Natural killer cell treated with Interleukin-12 subunit alpha and Interleukin-12 subunit beta and Interleukin-15 and Interleukin-18, amount 100 ng/mL, for 72 hours (primary cell): ENCODE measurements around the gene VPS8. TPM values are rescaled to one million over a fixed set of nuclear protein-coding genes. Genes with fewer than 3 reads are reported as not detected.

Experiments
- ATAC-seq, 2 donors: fragments of 150-1000 bp; cut with Tn5 transposase in 1 of 2; sonication (Bioruptor Pico), chemical (Tn5 transposase) in 1 of 2; 2 replicates each; pipeline ENCODE4 v1.10.0; 2021
- DNase-seq: peaks from one replicate; pipeline ENCODE4 v3.0.0; 2022; ENCODE audit warnings: low spot score
- H3K27ac Mint-ChIP-seq, 2 donors: 1 replicate in 1 of 2; 2 replicates in 1 of 2; pipeline ENCODE4 v1.8.0; 2022; ENCODE audit warnings: mixed read lengths in 2 of 2, mild to moderate bottlenecking in 1 of 2, moderate library complexity in 1 of 2
- H3K27me3 Mint-ChIP-seq, 2 donors: 1 replicate in 1 of 2; 2 replicates in 1 of 2; pipeline ENCODE4 v1.8.0; 2022; ENCODE audit warnings: mixed read lengths in 2 of 2
- H3K36me3 Mint-ChIP-seq: one replicate; pipeline ENCODE4 v1.8.0; 2022; ENCODE audit warnings: mixed read lengths
- H3K4me1 Mint-ChIP-seq, 2 donors: 1 replicate in 1 of 2; 2 replicates in 1 of 2; pipeline ENCODE4 v1.8.0; 2022; ENCODE audit warnings: low read depth in 2 of 2, mixed read lengths in 2 of 2, mild to moderate bottlenecking in 1 of 2
- H3K4me3 Mint-ChIP-seq: one replicate; pipeline ENCODE4 v1.8.0; 2022; ENCODE audit warnings: mixed read lengths
- H3K9me3 Mint-ChIP-seq: 2 replicates; pipeline ENCODE4 v1.8.0; 2022; ENCODE audit warnings: mixed read lengths
- total RNA-seq, 2 donors: library from RNA; stranded (reverse); gene quantifications; one replicate each; pipeline ENCODE4 v1.2.3, GENCODE V29; 2022

VPS8 gene
- total RNA-seq, 2 donors from 2014 or later, result 52.8 to 74.2 TPM

DNA sequence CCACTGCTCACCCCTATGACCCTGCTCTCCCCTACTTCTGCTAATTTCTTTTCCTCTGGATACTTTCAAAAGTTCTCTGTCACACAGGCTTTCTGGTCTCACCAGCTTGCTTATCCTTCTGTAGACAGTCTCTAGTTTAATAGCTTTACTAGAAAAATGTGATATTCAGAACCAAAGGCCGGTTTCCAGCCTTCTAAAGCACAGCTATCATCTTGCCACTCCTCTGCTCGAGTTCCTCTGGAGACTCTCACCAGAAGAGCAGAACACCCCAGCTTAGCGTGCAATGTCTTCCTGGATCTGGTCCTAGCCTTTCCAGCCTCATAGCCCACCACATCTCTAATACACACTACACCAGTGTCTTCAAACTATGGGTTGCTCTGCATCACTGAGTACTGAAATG lies 1.8 kb upstream of the VPS8 start:
- DNase-seq, result no peak

GRCh38 chr3:184811034-184811433 lies 932 bp upstream of the VPS8 start:
- no peaks in the 10 kb centered on the region for H3K9me3 Mint-ChIP-seq
- no peaks in the 10 kb centered on the region for H3K36me3 Mint-ChIP-seq
- H3K27ac Mint-ChIP-seq, result peak overlapping the region; percentile 71 to 74
- peaks cover 28 to 41% of the 10 kb centered on the region in 2 donors for H3K4me1 Mint-ChIP-seq
- peak in 1 of 2 donors; percentile 55 for ATAC-seq
- DNase-seq, result no peak
- peak overlapping the region; percentile 88 for H3K4me3 Mint-ChIP-seq
- peaks cover 3 to 7% of the 10 kb centered on the region in 2 donors for H3K27me3 Mint-ChIP-seq

More for the DNA sequence above, 1.8 kb upstream of the VPS8 start:
- H3K27me3 Mint-ChIP-seq, result peaks cover 7 to 8% of the 10 kb centered on the region in 2 donors
- no peak overlapping the region for H3K27ac Mint-ChIP-seq
- H3K9me3 Mint-ChIP-seq, result no peaks in the 10 kb centered on the region
- no peaks in the 10 kb centered on the region for H3K36me3 Mint-ChIP-seq
- no peak for ATAC-seq
- no peak overlapping the region for H3K4me3 Mint-ChIP-seq
- peaks cover 28 to 41% of the 10 kb centered on the region in 2 donors for H3K4me1 Mint-ChIP-seq

- H3K27ac Mint-ChIP-seq, result peak overlapping the region; percentile 71 to 74
Observed at GRCh38 chr3:184811663-184811998, 335 bp upstream of the VPS8 start.

DNA sequence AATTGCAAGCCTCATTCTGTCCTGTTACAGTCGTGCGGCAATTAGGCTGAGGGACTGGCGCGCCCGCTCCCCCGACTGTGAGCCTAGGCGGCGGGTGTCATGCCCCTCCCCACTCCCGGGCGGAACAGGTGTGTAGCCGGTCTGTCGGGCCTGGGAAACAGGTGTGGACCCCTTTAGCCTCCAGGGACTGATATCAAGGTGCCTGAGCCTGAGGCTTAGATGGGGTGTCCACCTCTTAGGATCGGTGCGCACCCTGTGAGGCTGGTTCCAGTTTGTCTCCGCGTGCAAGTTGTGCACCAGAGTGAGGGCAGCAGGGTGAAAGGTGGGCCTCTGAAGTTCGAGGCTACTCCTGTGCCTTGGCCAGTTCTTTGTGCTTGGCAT lies 686 bp downstream of the VPS8 start:
- Mint-ChIP-seq H3K27ac (peak overlapping the region; percentile 71 to 74), H3K9me3 (no peaks in the 10 kb centered on the region), H3K4me1 (peaks cover 29 to 43% of the 10 kb centered on the region in 2 donors), H3K27me3 (no peaks in the 10 kb centered on the region), H3K4me3 (peak overlapping the region; percentile 88), H3K36me3 (no peaks in the 10 kb centered on the region)
- DNase-seq (no peak), ATAC-seq (peak in 1 of 2 donors; percentile 7)

More at GRCh38 chr3:184811663-184811998, 335 bp upstream of the VPS8 start:
- Mint-ChIP-seq H3K4me3 (peak overlapping the region; percentile 88), H3K4me1 (peaks cover 28 to 41% of the 10 kb centered on the region in 2 donors), H3K36me3 (no peaks in the 10 kb centered on the region), H3K27me3 (peaks cover 0 to 2% of the 10 kb centered on the region in 2 donors), H3K9me3 (no peaks in the 10 kb centered on the region)
- ATAC-seq (no peak), DNase-seq (no peak)

DNA sequence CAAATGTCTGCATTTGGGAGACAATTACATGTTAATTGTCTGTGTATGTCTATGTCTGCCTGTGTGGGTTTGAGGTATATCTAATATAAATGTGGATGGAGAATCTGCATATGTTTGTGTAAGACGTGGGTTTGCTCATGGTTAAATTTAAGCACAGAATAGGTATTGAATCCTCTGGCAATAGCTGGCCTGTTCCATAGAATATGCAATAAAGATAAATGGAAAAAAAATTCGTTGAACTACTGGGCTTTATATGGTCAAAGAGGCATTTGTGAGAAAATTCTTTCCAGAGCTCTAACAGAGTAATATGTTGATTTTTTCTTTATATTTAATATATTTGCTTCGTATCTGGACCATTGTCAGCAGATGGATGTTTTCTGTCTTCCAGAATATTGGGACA lies 1.4 kb downstream of the VPS8 start:
- Mint-ChIP-seq H3K27me3 (no peaks in the 10 kb centered on the region), H3K36me3 (no peaks in the 10 kb centered on the region), H3K4me1 (peaks cover 33 to 46% of the 10 kb centered on the region in 2 donors), H3K9me3 (no peaks in the 10 kb centered on the region), H3K27ac (peak overlapping the region in 1 of 2 donors; percentile 74), H3K4me3 (peak overlapping the region; percentile 88)
- DNase-seq, result no peak
- ATAC-seq, result no peak

- DNase-seq, result no peak
- Mint-ChIP-seq H3K36me3 (no peaks in the 10 kb centered on the region), H3K4me1 (peaks cover 33 to 46% of the 10 kb centered on the region in 2 donors), H3K9me3 (no peaks in the 10 kb centered on the region), H3K4me3 (peak overlapping the region; percentile 88), H3K27me3 (no peaks in the 10 kb centered on the region), H3K27ac (peak overlapping the region; percentile 48 to 74)
- ATAC-seq, result peak in 1 of 2 donors; percentile 46
Observed at GRCh38 chr3:184814214-184814613, 2.2 kb downstream of the VPS8 start.

GRCh38 chr3:184815046-184815930 lies 3.3 kb downstream of the VPS8 start:
- ATAC-seq (no peak), DNase-seq (no peak)
- no peak overlapping the region for H3K27ac Mint-ChIP-seq
- no peak overlapping the region for H3K4me3 Mint-ChIP-seq
- no peaks in the 10 kb centered on the region for H3K36me3 Mint-ChIP-seq
- H3K9me3 Mint-ChIP-seq, result no peaks in the 10 kb centered on the region
- peaks cover 33 to 46% of the 10 kb centered on the region in 2 donors for H3K4me1 Mint-ChIP-seq
- no peaks in the 10 kb centered on the region for H3K27me3 Mint-ChIP-seq

GRCh38 chr3:184816614-184817013 lies 4.6 kb downstream of the VPS8 start:
- H3K27ac Mint-ChIP-seq, result no peak overlapping the region
- H3K9me3 Mint-ChIP-seq, result no peaks in the 10 kb centered on the region
- ATAC-seq (no peak), DNase-seq (no peak)
- H3K27me3 Mint-ChIP-seq, result no peaks in the 10 kb centered on the region
- H3K4me1 Mint-ChIP-seq, result peaks cover 28 to 36% of the 10 kb centered on the region in 2 donors
- H3K36me3 Mint-ChIP-seq, result no peaks in the 10 kb centered on the region
- no peak overlapping the region for H3K4me3 Mint-ChIP-seq

DNA sequence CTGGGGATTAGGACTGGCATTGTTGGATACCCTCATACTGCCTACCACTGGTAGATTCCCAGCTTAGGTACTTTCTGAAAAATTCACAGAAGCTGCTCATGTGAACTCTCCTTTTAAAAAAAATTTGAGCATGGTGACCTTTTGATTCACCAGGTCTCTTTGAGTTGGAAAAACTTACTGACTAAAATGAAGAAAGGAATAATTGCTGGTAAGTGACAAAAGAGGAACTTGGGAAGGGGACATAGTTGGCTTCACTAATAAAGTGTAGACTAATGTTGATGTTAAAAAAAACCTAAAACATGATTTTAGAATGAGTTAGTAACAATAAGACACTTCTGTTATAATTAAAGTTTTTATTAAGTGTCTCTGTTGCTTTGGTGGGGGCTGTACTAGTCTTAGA lies 8.6 kb downstream of the VPS8 start:
- no peaks in the 10 kb centered on the region for H3K27me3 Mint-ChIP-seq
- no peak for DNase-seq
- H3K36me3 Mint-ChIP-seq, result no peaks in the 10 kb centered on the region
- H3K27ac Mint-ChIP-seq, result no peak overlapping the region
- H3K9me3 Mint-ChIP-seq, result no peaks in the 10 kb centered on the region
- no peak for ATAC-seq
- H3K4me3 Mint-ChIP-seq, result no peak overlapping the region
- H3K4me1 Mint-ChIP-seq, result peaks cover 5 to 11% of the 10 kb centered on the region in 2 donors

DNA sequence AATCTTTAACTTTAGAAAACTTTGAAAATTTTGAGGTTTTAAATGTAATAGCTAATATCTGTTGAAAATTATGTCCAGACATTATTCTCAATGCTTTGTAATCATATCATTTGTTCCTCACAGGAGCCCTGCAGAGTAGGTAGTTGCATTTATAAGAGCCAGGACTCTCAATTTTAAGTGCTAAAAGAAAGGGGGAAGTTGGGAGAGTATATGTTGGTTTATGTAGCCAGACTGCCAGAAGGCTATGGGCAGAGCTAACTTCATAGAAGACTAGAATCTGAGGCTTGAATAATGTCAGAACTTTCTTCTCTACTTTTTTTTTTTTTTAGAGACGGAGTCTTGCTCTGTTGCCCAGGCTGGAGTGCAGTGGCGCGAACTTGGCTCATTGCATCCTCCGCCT lies 9.1 kb downstream of the VPS8 start:
- Mint-ChIP-seq H3K27me3 (no peaks in the 10 kb centered on the region), H3K4me3 (no peak overlapping the region), H3K36me3 (no peaks in the 10 kb centered on the region), H3K9me3 (no peaks in the 10 kb centered on the region), H3K4me1 (peaks cover 5 to 11% of the 10 kb centered on the region in 2 donors), H3K27ac (no peak overlapping the region)
- DNase-seq (no peak), ATAC-seq (no peak)

DNA sequence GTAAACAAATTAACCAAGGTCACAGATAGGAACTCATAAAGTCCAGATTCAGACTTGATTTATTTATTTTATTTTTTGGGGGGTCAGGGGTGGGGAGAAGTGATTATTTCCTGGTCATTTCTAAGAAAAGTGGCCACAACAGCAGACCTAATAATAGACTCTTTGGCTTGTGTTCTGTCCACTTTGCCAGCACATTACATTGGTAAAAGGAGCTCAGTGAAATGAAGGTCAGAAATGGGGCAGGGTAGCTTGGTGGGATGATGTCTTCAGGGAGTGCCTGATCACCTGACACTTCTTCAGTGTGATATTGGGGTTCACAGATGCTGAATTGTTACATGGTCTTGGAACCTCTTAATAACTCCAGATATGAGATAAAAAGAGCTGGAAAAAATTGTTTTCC lies 10.1 kb downstream of the VPS8 start:
- Mint-ChIP-seq H3K27ac (no peak overlapping the region), H3K27me3 (no peaks in the 10 kb centered on the region), H3K9me3 (no peaks in the 10 kb centered on the region), H3K36me3 (no peaks in the 10 kb centered on the region), H3K4me3 (no peak overlapping the region), H3K4me1 (peaks cover 5 to 11% of the 10 kb centered on the region in 2 donors)
- DNase-seq (no peak), ATAC-seq (no peak)

- Mint-ChIP-seq H3K27me3 (no peaks in the 10 kb centered on the region), H3K27ac (no peak overlapping the region), H3K4me1 (peaks cover 4 to 9% of the 10 kb centered on the region in 2 donors), H3K4me3 (no peak overlapping the region), H3K9me3 (no peaks in the 10 kb centered on the region), H3K36me3 (no peaks in the 10 kb centered on the region)
- no peak for DNase-seq
- no peak for ATAC-seq
Observed at GRCh38 chr3:184822654-184823053, 10.7 kb downstream of the VPS8 start.

- Mint-ChIP-seq H3K9me3 (no peaks in the 10 kb centered on the region), H3K4me1 (peaks cover 0 to 5% of the 10 kb centered on the region in 2 donors), H3K4me3 (no peak overlapping the region), H3K27ac (no peak overlapping the region), H3K27me3 (no peaks in the 10 kb centered on the region), H3K36me3 (no peaks in the 10 kb centered on the region)
- ATAC-seq (no peak), DNase-seq (no peak)
Observed at GRCh38 chr3:184823990-184824389, 12.0 kb downstream of the VPS8 start.

- Mint-ChIP-seq H3K9me3 (no peaks in the 10 kb centered on the region), H3K4me3 (no peak overlapping the region), H3K27me3 (no peaks in the 10 kb centered on the region), H3K4me1 (peaks cover 0 to 3% of the 10 kb centered on the region in 2 donors), H3K27ac (no peak overlapping the region), H3K36me3 (no peaks in the 10 kb centered on the region)
- no peak for ATAC-seq
- no peak for DNase-seq
Observed at GRCh38 chr3:184825121-184825820, 13.3 kb downstream of the VPS8 start.
